Measurements from ENCODE around the gene GAPDH.
"Not testable (repeated sequence)": the region's sequence is repeated elsewhere in the genome, so short reads cannot be mapped to it uniquely, and the experiment has no call there.

GAPDH gene

DNA sequence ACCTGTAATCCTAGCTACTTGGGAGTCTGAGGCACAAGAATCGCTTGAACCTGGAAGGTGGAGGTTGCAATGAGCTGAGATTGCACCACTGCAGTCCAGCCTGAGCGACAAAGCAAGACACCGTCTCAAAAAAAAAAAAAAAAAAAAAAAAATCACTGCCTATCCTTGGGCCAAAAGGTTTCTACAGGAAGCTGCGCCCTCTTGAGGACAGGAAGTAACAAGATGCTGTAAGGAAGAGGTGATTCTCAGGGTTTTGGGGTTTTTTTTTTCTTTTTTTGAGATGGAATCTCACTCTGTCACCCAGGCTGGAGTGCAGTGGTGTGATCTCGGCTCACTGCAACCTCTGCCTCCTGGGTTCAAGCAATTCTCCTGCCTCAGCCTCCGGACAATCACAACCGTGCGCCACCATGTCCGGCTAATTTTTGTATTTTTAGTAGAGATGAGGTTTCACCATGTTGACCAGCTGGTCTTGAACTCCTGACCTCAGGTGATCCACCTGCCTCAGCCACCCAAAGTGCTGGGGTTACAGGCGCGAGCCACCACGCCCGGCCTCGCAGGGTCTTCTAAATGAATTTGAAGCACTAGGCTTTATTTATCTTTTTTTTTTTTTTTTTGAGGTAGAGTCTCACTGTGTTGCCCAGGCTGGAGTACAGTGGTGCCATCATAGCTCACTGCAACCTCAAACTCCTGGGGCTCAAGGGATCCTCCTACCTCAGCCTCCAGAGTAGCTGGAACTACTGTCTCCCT lies 23.9 kb downstream of the GAPDH start:
- DNase-seq (ENCODE audit: insufficient read length, low spot score), result not testable (repeated sequence)

DNA sequence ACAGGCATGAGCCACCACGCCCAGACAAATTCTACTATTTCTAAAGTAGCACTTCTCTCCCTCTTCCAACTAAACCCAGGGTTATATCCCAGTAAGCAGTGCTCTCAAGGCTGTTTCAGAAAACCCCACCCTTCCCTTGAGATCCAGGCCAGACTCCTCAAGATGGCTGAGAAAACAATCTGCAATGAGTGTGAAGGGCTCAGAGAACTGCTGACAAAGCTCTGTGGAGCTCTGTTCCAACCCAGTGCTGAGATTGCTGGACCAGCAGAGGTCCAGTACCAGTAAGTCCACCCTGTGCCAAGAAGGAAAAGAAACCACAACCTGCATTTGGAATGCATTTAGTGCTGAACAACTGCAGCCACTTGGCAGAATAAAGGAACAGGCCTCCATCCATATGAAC lies 25.2 kb downstream of the GAPDH start:
- FAIRE-seq (no peak), DNase-seq (ENCODE audit: insufficient read length, low spot score) (no peak)

More for the DNA sequence above, 23.9 kb downstream of the GAPDH start:
- FAIRE-seq, result peak; percentile 26

DNA sequence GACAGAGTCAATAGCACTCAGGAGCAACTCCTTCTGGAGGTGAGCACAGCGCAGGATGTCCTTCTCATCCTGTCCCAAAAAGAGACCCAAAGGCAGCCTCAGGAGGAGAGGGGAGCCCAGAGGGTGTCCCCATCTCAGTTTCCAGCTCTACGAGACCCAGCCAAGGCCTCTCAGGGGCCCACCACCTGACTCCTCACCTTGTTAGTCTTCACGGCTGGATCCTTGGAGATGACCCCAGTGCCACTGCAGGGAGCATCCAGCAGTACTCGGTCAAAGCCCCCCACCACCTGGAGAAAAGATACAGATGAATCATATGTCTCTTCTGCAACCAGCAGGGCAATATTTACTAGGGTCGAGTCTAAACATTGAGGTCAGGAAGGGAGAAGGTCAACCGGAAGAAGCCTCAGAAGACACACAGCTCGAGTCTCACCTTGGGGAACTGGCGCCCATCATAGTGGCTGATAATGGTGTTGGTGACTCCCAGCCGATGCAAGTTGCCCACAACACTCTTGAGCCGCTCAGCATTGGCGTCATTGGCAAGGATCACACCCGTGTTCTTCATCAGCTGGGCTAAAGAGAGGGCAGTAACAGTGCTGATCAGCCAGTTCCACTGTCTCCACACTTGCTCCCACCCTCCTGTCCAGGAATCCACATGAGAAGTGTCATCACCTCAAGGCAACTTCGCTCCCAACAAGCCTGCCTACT lies 26.3 kb downstream of the GAPDH start:
- FAIRE-seq (no peak), DNase-seq (ENCODE audit: insufficient read length, low spot score) (no peak)

DNA sequence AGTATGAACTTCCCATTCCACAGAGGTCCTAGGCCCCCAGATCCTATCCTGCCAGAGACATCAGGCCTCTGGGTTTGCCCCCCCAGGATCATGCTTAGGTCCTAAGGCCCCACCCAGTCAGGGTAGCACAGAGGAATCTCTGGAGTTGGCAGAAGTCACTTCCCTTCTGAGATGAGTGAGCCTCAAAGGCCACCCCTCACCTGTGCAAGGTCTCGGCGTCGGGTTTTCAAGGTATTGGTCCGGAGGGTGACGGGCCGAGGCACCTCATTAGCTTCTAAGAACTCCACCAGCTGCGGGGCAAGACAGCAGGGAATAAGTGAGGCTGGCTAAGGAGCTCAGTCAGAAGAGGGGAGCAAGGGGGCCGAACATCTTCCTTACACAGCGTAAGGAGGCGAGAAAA lies 28.6 kb downstream of the GAPDH start:
- no peak for FAIRE-seq
- DNase-seq (ENCODE audit: insufficient read length, low spot score), result no peak

DNA sequence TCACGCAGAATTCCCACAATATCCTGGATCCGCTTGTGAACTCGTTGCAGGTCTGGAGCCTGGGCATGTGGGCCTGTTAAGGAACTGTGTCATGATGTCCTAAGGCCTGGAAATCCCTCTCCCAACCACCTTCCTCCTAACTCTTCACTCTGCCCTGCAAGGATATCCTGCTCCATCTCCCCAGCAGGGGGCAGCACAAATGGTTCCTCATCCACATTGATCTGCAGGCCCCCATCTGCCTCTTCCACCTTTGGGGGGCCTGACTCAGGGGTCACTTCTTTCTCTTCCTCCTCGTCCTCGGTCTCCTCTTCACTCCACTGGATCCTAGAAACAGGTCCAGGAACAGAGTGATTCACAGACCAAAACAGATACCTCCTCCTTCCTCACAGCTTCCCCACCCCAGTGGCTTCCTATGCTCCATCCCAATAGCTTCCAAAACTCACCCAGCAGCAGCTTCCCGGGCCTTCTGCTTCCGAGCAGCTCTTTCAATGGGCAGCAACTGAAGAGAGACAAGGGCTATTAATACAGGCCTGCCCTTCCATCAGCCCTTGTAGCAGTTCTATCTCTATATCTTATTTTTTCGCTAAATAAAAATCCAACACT lies 29.2 kb downstream of the GAPDH start:
- FAIRE-seq, result peak; percentile 74
- peak; percentile 40 for DNase-seq (ENCODE audit: insufficient read length, low spot score)

DNA sequence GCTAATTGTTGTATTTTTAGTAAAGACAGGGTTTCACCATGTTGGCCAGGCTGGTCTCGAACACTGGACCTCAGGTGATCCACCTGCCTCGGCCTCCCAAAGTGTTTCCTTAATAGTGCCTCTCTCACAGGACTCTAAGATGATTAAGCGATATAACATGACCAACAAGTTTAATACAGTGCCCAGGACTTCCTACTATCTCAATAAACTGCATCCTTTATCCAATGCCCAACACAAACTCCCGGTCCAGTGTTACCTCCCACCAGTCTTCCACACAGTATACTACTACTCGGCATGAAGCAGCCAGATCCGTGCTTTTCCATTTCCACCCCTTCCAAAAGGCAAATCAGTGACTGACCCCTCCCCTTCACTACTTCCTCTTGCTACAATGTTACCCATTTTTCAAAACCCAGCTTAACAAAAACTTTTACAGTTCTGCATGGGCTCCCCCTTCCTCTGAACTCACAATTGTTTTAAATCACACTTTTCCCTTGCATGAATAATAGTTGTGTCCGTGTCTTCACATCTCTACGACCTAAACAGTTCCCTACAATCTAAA lies 32.9 kb downstream of the GAPDH start:
- DNase-seq (ENCODE audit: insufficient read length, low spot score) (no peak), FAIRE-seq (peak; percentile 33)

DNA sequence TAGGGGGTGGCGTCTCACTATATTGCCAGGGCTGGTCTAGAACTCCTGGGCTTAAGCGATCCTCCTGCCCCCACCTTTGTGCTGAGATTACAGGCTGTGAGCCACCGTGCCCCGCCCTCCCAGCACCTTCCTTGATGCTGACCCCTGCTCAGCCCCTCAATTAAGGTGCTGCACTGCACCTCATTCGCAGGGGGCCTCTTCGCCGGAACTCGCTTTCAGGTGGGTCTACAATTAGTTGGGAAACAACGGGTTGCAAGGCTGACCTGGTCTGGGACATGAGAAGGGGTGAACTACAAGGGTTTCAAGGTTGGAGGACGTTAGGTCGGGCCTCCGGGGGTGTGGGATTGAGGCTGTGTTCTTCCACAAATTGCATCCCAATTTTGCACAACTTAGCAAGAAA lies 35.0 kb downstream of the GAPDH start:
- DNase-seq (ENCODE audit: insufficient read length, low spot score), result no peak
- FAIRE-seq, result no peak

DNA sequence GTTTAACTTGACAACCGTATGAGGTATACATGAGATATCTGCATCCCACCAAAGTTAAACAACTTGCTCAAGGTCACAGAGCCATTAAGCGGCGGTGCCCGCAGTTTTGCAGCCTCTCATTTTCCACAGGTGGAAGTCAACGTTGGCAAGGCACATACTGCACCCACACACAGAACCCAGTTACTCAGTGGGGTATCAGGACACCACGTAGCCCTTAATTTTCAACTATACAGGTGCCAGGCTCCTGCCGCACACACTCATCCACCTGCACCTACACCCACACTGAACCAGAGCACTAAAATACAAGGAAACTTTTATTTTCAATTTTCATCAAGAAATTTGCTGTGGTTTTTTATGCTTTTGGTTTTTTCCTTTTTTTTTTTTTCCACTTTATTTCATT lies 35.5 kb downstream of the GAPDH start:
- DNase-seq (ENCODE audit: insufficient read length, low spot score) (no peak), FAIRE-seq (no peak)

DNA sequence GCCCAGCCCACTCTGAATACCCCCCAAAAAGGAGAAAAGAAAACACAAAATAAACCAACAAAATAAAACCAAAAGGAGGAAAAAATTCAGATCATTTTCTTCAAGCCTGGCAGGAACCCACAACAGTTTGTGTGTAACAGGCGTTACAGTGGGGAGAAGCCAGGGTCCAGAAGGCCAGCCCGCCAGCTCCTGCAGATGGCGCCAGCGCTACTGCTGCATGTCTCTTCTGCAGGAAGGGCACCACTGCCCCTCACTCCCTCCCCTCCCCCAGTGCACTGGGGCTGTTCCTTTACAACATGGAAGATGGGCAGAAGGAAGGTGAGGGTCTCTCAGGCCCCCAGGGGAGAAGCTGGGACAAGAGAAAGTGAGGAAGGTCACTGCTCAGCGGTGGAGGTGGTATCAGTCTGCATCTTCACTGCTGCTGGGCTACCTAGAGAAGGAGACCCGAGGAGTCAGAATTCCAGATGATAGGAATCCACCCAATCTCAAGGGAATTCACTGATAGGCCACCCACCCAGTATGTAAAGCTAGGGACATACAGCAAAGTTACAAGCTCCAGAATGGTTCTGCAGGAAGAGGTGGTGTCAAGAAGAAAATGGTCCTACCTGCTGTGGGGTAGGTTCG lies 36.1 kb downstream of the GAPDH start:
- DNase-seq (ENCODE audit: insufficient read length, low spot score), result no peak
- no peak for FAIRE-seq

DNA sequence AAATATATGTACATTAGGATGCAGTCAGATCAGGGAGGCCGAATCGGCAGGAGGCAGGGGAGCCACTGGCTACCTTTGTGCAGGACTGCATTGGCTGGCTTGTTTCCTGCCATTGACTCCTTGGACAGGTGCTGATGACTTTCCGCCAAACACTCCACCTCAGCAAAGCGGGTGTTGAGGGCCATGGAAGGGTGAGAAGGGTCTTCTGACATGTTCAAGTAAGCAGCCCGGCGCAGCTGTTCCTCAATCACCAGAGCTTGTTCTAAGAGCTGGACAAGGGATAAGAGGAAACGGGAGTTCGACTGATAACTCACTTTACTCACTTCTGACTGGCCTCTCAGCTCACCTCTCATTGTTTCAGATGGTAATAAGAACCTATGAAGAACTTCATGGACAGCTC lies 38.7 kb downstream of the GAPDH start:
- no peak for DNase-seq (ENCODE audit: insufficient read length, low spot score)

DNA sequence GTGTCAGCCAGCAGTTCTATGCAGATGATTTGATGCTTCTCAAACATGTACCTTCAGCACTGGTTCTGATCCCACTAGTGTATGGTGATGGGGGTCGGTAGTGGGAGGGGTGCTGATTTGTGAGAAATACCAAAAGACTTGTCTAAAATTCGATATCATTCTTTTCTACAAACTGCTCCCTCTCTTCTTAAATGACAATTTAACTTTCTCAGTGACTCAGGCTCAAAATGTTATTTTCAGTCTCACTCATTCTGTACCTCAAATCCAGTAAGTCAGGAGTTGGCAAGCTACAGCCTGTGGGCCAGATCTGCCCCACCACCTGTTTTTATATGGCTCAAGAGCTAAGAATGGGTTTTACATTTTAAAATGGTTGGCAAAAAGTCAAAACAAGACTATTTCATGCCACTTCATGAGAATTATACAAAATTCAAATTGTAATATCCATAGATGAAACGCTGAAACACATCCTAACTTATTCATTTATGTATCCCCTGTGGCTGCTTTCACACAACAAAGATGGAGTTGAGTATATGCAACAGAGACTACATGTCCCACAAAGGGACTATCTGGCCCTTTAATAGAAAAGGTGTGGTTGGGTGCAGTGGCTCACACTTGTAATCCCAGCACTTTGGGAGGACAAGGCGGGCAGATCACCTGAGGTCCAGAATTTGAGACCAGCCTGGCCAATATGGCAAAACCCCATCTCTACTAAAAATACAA lies 40.4 kb downstream of the GAPDH start:
- no peak for DNase-seq (ENCODE audit: insufficient read length, low spot score)
- FAIRE-seq, result no peak

More for the DNA sequence above, 38.7 kb downstream of the GAPDH start:
- FAIRE-seq, result no peak

DNA sequence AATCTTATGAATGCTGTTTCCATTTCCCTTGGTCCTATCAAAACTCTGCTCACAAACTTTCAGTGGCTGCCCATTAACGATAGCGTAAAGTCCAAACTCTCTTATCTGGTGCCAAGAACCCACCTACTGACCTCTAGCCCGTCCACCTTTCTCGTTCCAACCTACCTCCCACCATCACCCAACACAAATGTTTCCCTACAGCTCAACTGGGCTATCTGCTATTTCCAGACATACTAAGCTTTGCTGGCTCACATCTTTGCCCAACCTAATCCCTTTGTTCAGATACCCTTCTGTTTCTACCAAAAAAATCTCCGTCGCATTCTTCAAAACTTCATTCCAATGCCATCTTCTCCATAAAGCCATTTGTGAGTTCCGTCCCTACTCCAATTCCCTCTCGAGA lies 41.3 kb downstream of the GAPDH start:
- DNase-seq (ENCODE audit: insufficient read length, low spot score) (no peak), FAIRE-seq (no peak)

DNA sequence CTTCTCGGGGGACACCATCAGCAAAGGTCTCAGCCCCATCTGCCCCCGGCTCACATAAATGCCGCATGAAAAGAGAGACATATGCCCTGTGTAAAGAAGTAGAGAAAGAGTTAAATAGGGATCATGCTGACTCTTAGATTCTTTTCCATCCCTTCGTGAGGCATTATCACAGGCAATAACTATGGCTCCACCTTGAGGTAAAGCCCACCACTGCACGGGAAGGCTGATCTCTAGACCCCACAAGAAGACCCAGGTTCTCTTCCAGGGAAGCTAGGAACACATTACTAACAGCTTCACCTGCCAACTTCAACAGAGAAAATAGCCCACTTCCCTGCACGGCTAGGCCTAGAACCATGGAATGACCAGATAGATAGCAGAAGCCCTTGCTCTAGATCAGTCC lies 47.9 kb downstream of the GAPDH start:
- FAIRE-seq, result no peak
- no peak for DNase-seq (ENCODE audit: insufficient read length, low spot score)

DNA sequence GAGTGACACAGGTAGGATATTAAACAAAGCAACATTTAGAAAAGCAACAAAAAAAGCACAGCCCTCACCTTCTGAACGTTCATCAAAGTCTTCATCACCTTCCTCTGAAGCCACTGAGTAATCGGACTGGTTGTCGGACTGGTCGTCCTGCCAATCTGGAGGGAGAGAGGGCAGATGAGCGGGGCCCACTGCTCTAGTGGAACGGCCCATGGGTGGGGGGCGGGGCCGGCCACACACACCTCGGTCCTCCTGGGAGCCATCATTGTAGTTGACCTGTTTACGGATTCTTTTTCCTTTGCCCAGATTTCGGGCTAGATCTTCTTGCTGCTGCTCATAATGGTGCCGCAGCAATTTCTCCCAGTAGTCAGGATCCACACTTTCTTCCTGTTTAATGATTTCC lies 48.6 kb downstream of the GAPDH start:
- FAIRE-seq (no peak), DNase-seq (ENCODE audit: insufficient read length, low spot score) (no peak)

DNA sequence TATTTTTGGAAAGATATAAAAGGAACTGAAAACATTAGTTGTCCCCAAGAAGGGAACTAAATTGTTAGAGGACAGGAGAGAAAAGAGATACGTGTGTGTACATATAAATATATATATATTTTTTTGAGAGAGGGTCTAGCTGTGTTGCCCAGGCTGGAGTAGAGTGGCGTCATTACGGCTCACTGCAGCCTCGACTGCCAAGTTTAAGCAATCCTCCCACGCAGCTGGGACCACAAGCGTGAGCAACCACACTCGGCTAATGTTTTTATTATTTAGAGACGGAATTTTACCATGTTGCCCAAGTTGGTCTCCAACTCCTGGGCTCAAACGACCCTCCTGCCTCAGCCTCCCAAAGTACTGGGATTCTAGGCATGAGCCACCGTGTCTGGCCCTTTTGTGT lies 50.0 kb downstream of the GAPDH start:
- FAIRE-seq (no peak), DNase-seq (ENCODE audit: insufficient read length, low spot score) (no peak)

DNA sequence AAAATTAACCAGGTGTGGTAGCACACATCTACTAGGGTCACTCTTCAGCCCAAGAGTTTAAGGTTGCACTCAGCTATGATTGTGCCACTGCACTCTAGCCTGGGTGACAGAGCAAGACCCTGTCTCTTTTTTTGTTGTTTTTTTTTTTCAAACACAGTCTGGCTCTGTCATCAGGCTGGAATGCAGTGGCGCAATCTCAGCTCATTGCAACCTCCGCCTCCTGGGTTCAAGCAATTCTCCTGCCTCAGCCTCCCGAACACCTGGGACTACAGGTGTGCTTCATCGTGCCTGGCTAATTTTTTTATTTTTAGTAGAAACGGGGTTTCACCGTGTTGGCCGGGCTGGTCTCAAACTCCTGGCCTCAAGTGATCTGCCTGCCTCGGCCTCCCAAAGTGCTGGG lies 52.3 kb downstream of the GAPDH start:
- DNase-seq (ENCODE audit: insufficient read length, low spot score); FAIRE-seq: not testable (repeated sequence)
